ENCODE data around the gene UBE2N.
"Not testable (repeated sequence)": the region's sequence is repeated elsewhere in the genome, so short reads cannot be mapped to it uniquely, and the experiment has no call there.

UBE2N gene

GRCh38 chr12:93387780-93388179, 54.0 kb downstream of the UBE2N start:
- TF ChIP-seq POLR2A (IDR thresholded peaks at IDR 0.05; ENCODE audit: low read length) (no peak), GATA1 (IDR thresholded peaks at IDR 0.05; ENCODE audit: low read depth, low read length) (no peak)
- peak; percentile 48 to 74 for DNase-seq

DNA sequence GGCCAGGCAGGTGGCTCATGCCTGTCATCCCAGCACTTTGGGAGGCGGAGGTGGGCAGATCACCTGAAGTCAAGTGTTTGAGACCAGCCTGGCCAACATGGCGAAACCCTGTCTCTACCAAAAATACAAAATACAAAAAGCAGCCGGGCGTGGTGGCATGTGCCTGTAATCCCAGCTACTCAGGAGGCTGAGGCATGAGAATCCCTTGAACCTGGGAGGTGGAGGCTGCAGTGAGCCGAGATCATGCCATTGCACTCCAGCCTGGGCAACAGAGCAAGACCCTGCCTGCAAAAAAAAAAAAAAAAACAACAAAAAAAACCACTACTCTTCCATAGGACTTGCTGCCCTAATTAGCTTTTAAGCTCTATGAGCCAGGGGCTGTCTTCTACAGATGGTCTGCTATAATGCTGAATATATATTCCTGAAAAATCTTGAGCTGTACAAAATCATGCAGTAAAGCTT, 59.7 kb downstream of the UBE2N start:
- not testable (repeated sequence) for DNase-seq

GRCh38 chr12:93381161-93381975, 60.4 kb downstream of the UBE2N start:
- DNase-seq = peak; percentile 6 to 38
- TF ChIP-seq GATA1 (IDR thresholded peaks at IDR 0.05; ENCODE audit: low read depth, low read length) (no peak), POLR2A (IDR thresholded peaks at IDR 0.05; ENCODE audit: low read length) (no peak)

- TF ChIP-seq GATA1 (IDR thresholded peaks at IDR 0.05; ENCODE audit: low read depth, low read length) (no peak), POLR2A (IDR thresholded peaks at IDR 0.05; ENCODE audit: low read length) (no peak)
- peak; percentile 50 to 72 for DNase-seq
These were observed 61.1 kb downstream of the UBE2N start for GRCh38 chr12:93380480-93381121.

- peak in 1 of 2 experiments; percentile 71 for DNase-seq
- no peak for TF ChIP-seq GATA1 (IDR thresholded peaks at IDR 0.05; ENCODE audit: low read depth, low read length)
- TF ChIP-seq POLR2A (IDR thresholded peaks at IDR 0.05; ENCODE audit: low read length) = no peak
These were observed 61.8 kb downstream of the UBE2N start for GRCh38 chr12:93379981-93380361.

DNA sequence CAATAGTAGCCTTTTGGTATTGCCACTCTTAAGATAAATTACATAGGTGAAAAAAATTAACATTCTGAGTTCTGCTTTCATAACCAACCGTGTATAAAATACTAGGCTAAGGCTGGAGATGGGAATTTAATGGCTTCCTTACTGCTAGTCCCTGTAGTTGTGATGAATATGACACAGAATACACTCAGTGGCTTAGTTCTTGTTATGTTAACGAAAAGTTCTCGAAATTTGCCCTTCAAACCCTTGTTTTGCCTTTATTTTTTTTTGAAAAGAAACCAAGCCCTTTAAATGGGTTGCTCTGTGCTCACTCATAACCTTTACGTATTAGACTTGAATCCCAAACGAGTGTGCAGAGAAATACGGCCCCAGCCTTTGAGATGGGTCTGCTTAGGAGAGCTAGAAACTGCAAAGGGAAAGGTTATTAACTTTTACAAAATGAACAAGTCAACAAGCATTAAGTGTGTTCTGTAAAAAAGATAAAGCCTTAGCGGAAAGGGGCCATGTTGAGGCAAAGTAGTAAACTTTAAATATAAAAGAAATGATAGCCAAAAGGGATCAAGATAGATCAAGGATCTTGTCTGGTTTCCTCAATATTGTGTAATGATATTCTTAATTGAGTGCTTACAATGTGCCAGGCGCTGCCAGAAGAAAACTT, 62.3 kb downstream of the UBE2N start:
- DNase-seq = peak; percentile 42 to 71

DNA sequence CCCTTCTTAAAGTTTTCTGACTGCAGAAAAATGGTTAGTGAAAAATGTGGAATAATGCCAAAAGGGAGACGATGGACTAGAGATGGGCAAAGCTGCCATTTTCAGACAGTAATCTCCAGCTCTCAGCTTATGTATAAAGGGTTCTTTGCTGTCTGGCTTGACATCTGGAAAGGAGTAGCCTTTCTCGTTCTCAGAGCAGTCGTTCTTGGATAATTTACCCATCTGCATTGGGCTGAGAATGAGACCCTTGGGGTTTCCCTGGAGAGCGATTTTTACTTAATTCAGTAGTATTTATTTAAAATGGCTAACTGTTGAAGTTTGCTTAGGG, 62.8 kb downstream of the UBE2N start:
- DNase-seq = peak; percentile 74 to 79
- TF ChIP-seq POLR2A (IDR thresholded peaks at IDR 0.05; ENCODE audit: low read length) = peak; percentile 13
- no peak for TF ChIP-seq GATA1 (IDR thresholded peaks at IDR 0.05; ENCODE audit: low read depth, low read length)

More for the DNA sequence above, 62.3 kb downstream of the UBE2N start:
- TF ChIP-seq POLR2A (IDR thresholded peaks at IDR 0.05; ENCODE audit: low read length) (no peak), GATA1 (IDR thresholded peaks at IDR 0.05; ENCODE audit: low read depth, low read length) (no peak)

DNA sequence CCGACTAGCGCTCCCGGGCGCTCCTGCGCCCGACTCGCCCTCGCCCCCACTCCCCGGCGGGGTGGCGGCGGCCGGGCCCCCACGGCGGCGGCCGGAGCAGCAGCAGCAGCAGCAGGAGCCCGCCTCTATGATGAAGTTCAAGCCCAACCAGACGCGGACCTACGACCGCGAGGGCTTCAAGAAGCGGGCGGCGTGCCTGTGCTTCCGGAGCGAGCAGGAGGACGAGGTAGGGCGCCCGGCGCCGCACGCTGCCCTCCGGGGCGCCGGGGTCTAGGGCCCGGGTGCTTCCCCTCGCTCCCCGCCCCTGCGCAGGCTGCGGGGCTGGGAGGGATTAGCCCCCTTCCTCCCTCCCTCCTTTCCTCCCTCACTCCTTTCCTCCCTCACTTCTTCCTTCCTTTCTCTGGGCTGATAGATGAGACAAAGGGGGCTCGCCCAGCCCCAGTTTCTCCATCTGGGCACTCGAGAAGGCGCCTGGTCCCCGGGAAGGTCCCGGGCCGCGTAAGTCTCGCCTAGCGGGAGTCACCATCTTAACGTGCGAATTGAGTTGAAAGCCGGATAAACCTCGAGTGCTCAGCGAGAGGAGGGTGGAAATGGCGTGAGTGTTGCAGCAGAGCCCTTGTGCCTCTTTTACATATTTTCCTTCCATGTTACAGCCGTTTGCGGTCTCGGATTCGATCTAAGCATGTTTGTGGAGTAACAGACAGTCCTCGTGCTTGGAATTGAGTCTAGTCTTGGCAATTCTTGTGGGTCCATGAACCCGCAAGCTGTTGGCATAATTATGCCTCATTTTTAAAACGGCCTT, 63.4 kb downstream of the UBE2N start:
- TF ChIP-seq POLR2A (IDR thresholded peaks at IDR 0.05; ENCODE audit: low read length) = peak; percentile 70
- peak; percentile 74 to 79 for DNase-seq

DNA sequence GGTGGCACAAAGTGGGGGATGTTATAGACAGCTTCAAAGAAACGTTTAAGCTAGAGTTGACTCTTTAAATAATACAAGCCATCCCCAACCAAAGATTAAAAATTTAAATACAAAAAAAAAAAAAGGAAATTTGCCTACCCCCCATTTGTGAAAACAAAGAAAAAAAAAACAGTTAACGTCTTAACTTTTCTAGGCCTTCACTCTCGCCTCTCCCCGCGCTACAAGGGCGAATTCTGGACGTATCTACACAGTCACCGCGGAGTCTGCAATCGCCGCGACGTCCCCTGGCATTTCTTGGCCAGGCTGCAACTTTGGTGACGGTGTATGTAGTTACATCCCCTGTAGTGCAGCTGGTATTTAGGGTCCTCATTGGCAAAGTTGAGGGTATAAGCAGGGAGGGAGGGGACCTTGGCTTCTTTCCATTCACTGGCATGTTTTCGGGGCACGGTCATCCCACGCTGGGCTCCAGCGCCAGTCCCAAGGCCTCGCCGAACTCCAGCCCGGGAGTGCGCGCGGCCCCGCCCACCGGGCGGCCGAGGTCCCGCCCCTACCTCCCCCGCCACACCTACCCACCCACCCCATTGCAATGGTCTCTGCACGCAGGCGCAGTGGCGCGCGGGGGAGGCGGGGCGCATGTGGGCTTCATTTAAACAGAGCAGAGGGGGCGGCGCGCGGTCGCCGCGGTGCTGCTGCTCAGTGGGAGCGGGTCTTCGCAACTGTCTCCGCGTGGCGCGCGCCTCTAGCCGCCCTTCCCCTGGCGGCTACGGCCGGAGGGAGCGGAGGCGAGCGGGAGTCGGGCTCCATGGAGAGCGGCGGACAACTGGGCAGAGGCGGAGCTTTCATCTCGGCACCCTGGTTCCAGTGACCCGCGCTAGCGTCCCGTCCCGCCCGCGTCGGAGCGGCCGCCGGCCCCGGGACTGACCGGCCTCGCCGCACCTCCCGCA, 64.2 kb downstream of the UBE2N start, which contains the start of gene NUDT4:
NUDT4 (plus strand) TSS at position 674 of the 944 bp plus-strand sequence. CDS start 398 bp downstream, outside the sequence.
- peak; percentile 96 to 98 for DNase-seq

DNA sequence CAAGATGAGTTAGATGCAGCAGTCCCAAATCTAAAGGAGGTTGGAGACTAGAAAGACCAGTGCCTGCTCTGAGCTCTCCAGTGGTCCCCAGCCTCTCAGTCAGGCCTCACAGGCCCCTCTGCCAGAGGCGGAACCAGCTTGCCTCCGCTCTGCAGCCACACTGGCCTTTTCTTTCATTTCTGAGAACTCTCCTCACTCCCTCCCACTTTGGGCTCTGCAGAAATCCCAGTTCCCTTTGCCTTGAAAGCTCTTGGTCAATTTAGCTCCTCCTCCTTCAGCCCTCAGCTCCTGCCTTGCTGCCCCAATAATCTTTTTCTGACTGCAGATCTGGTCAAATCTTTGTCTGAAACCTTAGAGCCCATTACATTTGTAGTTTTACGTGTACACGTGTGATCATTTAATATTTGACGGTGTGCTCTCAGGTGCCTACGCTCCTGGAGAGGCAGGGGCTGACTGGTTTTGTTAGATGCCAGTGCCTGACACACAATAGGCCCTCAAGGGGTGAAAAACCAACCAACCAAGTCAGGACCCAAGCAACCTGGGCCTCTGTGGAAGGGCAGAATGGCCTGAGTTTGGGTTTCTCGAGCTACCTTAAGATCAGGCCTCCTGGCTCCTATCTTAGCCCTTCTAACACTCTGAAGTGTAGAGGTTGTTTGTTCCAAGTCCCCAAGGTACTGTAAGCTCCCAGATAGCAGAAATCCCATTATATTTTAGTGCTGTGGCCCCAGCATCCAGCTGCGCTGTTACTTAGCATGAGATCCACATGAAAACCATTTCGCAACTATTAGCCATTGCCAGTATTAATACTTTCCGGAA, 65.1 kb downstream of the UBE2N start:
- DNase-seq = peak; percentile 80 to 88
- TF ChIP-seq GATA1 (IDR thresholded peaks at IDR 0.05; ENCODE audit: low read depth, low read length) = no peak
- peak; percentile 68 for TF ChIP-seq POLR2A (IDR thresholded peaks at IDR 0.05; ENCODE audit: low read length)

More for the DNA sequence above, 64.2 kb downstream of the UBE2N start, which contains the start of gene NUDT4:
- TF ChIP-seq POLR2A (IDR thresholded peaks at IDR 0.05; ENCODE audit: low read length) (peak; percentile 80), GATA1 (IDR thresholded peaks at IDR 0.05; ENCODE audit: low read depth, low read length) (no peak)

DNA sequence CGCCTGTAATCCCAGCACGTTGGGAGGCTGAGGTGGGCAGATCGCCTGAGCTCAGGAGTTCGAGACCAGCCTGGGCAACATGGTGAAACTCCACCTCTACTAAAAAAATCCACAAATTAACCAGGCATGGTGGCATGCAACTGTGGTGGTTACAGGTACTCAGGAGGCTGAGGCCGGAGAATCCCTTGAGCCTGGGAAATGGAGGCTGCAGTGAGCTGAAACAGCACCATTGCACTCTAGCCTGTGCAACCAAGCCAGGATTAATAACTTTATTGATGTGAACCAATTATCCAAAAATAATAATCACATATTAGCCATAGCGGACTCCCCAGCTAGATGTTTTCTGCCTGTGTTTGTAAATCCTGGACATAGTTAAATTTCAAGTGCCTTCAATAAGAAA, 65.8 kb downstream of the UBE2N start:
- no peak for DNase-seq

More for the DNA sequence above, 65.8 kb downstream of the UBE2N start:
- TF ChIP-seq POLR2A (IDR thresholded peaks at IDR 0.05; ENCODE audit: low read length) (no peak), GATA1 (IDR thresholded peaks at IDR 0.05; ENCODE audit: low read depth, low read length) (no peak)
